NT2/D1 (cell line): ENCODE measurements around the gene TRDMT1.

Experiments used
- SUZ12 ChIP-seq: IDR thresholded peaks from 2 replicates; pipeline ENCODE4 v1.6.1; 2011; ENCODE audit not compliant: insufficient read length, insufficient read depth; ENCODE audit errors: extremely low read depth
- YY1 ChIP-seq: IDR thresholded peaks from 2 replicates; pipeline ENCODE4 v1.6.1; 2011; ENCODE audit not compliant: insufficient read length, insufficient read depth
- ZNF274 ChIP-seq: IDR thresholded peaks from 2 replicates; pipeline ENCODE4 v1.6.1; 2011; ENCODE audit warnings: mild to moderate bottlenecking, low read depth, low read length

DNA sequence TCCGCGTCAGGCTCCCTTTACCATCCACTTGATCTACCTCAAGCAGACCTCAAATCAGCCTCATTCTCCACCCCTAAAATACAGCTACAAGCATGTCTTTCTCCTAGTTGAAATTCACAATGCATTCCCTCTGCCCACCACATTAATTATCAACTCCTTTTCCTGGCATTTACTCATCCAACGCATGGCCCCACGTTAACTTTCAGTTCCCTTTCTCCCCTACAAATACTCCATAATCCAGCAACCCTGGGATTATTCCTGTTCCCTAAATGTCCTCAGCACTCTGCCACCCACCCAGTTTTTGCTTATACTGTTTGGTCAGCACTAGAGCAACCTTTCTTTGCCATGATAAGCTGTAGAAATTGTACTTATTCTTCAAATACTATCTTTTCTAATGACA, 20.9 kb upstream of the TRDMT1 start:
- TF ChIP-seq YY1 (no peak), ZNF274 (no peak), SUZ12 (no peak)
